Ectodermal cell (in vitro differentiated cells): ENCODE measurements around the gene CPN1.
"Not testable (repeated sequence)": the region's sequence is repeated elsewhere in the genome, so short reads cannot be mapped to it uniquely, and the experiment has no call there.

Experiments used
- H3K27ac ChIP-seq: 2 replicates; pipeline ENCODE4 v1.7.0; 2013; ENCODE audit warnings: mild to moderate bottlenecking, low read depth, low read length; ENCODE audit not compliant: insufficient read depth, poor library complexity, severe bottlenecking
- H3K27me3 ChIP-seq: 2 replicates; pipeline ENCODE4 v1.7.0; 2013; ENCODE audit warnings: mild to moderate bottlenecking, low read length; ENCODE audit not compliant: insufficient read depth, control insufficient read depth, poor library complexity, severe bottlenecking
- H3K36me3 ChIP-seq: one replicate; pipeline ENCODE4 v1.7.0; 2013; ENCODE audit warnings: low read length; ENCODE audit not compliant: control insufficient read depth, insufficient read depth
- H3K4me1 ChIP-seq: one replicate; pipeline ENCODE4 v1.7.0; 2013; ENCODE audit warnings: low read length; ENCODE audit not compliant: control insufficient read depth, insufficient read depth
- H3K4me3 ChIP-seq: 2 replicates; pipeline ENCODE4 v1.7.0; 2013; ENCODE audit warnings: low read depth, low read length, control low read depth; ENCODE audit not compliant: insufficient read depth
- H3K9me3 ChIP-seq: 2 replicates; pipeline ENCODE4 v1.7.0; 2013; ENCODE audit warnings: mild to moderate bottlenecking, low read length, moderate library complexity; ENCODE audit not compliant: control insufficient read depth
- WGBS, 2 experiments: methylation state at CpG; one replicate each; pipeline ENCODE4 v1.1.7; 2013; ENCODE audit warnings: missing lambda C conversion rate in 2 of 2; 5-methylcytosine and 5-hydroxymethylcytosine counted together

Gene CPN1

DNA sequence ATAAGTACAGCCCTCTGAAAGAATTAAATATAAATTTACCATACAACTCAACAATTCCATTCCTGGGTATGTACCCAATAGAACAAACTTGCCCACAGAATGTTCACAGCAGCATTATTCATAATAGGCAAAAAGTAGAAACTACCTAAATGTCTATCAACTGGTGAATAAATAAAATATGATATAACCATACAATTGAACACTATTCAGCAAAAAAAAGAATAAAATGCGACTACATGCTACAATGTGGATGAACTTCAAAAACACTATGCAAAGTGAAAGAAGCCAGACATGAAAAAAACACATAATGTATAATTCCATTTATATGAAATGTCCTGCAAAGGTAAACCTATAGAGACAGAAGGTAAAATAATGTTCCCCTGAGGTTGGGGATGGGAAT is 2.0 kb upstream of the CPN1 start:
- no CpG with 5 or more reads among the region's 1 CpG for WGBS, 2 experiments

DNA sequence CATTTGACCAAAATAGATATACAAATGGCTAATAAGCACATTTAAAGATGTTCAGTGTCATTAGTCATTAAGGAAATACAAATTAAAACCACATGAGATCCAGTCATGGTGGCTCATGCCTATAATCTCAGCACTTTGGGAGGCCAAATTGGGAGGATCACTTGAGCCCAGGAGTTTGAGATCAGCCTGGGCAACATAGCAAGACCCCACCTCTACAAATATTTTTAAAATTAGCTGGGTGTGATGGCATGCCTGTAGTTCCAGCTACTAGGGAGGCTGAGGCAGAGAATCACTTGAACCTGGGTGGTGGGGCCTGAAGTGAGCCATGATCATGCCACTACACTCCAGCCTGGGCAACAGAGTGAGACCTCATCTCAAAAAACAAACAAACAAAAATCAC is 607 bp upstream of the CPN1 start:
- H3K27ac ChIP-seq, H3K4me1 ChIP-seq, H3K9me3 ChIP-seq, H3K27me3 ChIP-seq, H3K4me3 ChIP-seq, H3K36me3 ChIP-seq: not testable (repeated sequence)

More for the DNA sequence above, 2.0 kb upstream of the CPN1 start:
- Histone ChIP-seq H3K36me3 (no peaks in the 10 kb centered on the region), H3K4me1 (no peaks in the 10 kb centered on the region), H3K27ac (no peak overlapping the region), H3K9me3 (no peaks in the 10 kb centered on the region), H3K27me3 (no peaks in the 10 kb centered on the region), H3K4me3 (no peak overlapping the region)

DNA sequence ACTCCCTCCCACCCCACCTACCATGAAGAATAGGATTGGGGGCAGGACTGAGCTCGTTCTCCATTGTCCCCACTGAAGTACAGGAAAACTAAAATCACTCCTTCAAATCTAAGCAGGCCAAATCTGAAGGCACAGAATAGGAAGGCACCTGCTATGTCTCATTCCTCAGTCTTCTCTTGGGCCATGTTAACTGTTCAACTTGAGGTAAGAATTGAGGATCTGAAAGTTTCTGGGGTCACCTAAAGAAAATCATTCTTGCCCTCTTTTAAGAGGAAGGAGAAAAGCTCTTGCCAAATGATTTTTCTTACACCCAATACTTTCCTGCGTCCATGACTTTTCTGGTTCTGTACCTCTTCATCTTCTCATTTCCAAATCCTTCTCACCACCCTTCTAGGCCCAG is 4.9 kb downstream of the CPN1 start:
- Histone ChIP-seq H3K9me3 (no peaks in the 10 kb centered on the region), H3K4me1 (no peaks in the 10 kb centered on the region), H3K27me3 (no peaks in the 10 kb centered on the region), H3K4me3 (no peak overlapping the region), H3K27ac (no peak overlapping the region), H3K36me3 (no peaks in the 10 kb centered on the region)
- 79 to 80% methylated on average over 2 of the region's 2 CpGs for WGBS, 2 experiments

DNA sequence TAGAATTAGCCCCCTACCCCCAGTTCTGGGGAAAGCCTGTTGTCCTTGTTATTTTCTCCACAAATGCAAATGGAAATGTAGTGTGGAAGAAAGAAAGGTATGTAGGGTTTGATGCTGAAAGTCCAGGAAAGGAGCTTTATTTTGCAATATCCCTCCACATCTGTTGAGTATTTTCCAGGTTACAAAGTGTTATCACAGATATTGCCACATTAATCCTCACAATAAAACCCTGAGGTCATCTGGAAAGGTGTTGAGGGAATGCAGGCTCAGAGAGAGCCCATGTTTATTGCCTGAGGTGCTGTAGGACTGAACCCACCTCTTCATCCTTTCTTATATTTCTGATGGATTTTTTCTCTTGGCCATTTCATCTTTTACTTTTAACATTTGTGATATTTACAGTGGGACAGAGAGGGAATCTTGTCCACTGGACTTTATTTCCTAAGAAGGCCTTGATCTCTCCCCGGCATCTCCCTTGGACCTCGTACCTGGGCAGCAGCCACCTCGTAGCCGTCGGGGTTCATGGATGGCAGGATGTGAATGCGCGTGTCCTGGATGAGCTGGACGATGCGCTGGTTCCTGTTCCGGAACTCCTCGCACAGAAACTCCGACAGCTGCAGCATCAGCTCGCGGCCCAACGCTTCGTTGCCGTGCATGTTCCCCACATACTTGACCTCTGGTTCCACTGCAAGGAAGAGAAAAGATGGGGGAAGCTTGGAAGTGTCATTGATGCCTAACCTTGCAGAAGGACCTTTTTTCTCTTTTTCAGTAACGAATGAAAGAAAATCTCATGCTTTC is 6.0 kb downstream of the CPN1 start:
- H3K36me3 ChIP-seq: no peaks in the 10 kb centered on the region
- no peak overlapping the region for H3K4me3 ChIP-seq
- no peaks in the 10 kb centered on the region for H3K27me3 ChIP-seq
- 96% methylated on average over 18 of the region's 18 CpGs for WGBS, 2 experiments
- H3K4me1 ChIP-seq: no peaks in the 10 kb centered on the region
- no peak overlapping the region for H3K27ac ChIP-seq
- no peaks in the 10 kb centered on the region for H3K9me3 ChIP-seq

DNA sequence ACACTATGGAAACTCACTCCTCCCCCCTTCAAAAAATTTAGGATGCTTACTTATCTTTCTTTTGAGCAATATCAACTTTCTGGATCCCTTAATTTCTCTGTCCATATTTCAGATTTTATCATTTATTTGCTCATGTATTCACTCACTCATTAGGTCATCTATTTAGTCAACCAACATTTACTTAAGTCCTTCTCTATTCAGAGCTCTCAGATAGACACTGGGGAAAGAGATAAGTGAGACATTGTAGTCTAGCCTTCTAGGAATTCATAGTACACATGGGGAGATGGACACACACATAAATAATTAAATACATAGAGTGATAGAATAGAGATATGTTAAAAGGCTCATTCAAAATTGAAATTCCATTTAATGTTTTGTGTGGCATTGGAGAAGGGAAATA is 9.2 kb downstream of the CPN1 start:
- no peaks in the 10 kb centered on the region for H3K27me3 ChIP-seq
- H3K4me1 ChIP-seq: no peaks in the 10 kb centered on the region
- H3K36me3 ChIP-seq: no peaks in the 10 kb centered on the region
- H3K27ac ChIP-seq: no peak overlapping the region
- H3K9me3 ChIP-seq: no peaks in the 10 kb centered on the region
- H3K4me3 ChIP-seq: no peak overlapping the region

DNA sequence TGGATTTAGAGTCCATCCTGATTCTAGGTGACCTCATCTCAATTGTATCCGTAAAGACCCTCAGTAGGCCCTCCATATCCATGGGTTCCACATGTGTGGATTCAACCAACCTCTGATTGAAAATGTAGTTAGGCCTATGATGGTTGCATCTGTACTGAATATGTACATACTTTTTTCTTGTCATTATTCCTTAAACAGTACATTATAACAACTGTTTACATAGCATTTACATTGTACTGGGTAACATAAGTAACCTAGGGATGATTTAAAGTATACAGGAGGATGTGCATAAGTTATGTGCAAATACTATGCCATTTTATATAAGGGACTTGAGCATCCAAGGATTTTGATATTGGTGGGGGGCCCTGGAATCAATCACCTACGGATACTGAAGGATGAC is 10.1 kb downstream of the CPN1 start:
- H3K27ac ChIP-seq: no peak overlapping the region
- 89 to 100% methylated on average over 2 of the region's 2 CpGs for WGBS, 2 experiments
- no peak overlapping the region for H3K4me3 ChIP-seq
- no peaks in the 10 kb centered on the region for H3K4me1 ChIP-seq
- H3K36me3 ChIP-seq: no peaks in the 10 kb centered on the region
- H3K27me3 ChIP-seq: no peaks in the 10 kb centered on the region
- no peaks in the 10 kb centered on the region for H3K9me3 ChIP-seq

DNA sequence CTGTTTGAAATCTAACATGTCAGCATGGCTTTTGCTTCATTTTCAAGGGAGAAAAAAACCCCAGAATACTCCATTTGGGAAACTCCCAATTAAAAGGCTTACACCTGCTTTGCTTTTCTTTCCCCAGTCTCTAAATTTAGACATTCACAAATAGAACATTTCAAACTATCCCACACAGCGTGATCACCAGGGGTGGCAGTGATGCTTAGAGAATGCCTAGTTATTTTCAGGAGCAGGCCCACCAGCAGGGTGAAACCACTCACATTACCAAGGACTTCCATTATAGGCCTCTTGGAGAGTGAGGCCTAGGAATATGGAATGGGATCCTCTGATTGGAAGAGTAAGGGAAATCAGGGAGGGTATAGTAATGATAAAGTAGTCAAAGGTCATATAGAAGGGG is 14.2 kb downstream of the CPN1 start:
- no peaks in the 10 kb centered on the region for H3K27me3 ChIP-seq
- H3K27ac ChIP-seq: no peak overlapping the region
- 89 to 100% methylated on average over 1 of the region's 1 CpG for WGBS, 2 experiments

DNA sequence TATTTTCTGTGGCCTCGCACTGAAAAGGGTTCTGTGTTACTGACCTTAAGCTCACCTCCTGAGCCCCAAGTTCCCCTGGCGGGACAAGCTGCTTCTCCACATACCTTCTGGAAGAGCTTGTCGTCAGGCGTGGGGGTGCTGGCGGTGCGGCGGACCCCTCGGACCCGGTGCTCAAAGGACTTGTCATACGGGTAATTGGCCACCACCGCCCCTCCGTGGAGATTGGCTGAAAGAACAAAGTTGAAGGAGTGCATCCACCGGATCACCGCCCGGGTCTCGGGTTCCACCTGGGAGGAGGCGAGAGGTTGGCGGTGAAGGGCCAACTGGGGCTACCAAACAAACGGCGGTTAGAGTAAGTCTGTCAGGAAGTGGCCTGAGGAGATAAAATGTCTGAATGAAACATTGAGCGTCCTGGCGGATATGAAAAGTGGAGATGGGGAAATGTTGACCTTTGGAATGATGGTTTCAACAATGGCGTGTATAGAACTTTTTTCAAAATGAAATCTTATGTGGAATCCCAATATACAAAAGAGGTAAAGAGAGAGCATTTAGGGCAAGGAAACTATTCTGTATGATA is 16.5 kb downstream of the CPN1 start:
- WGBS, 2 experiments: 93% methylated on average over 23 of the region's 23 CpGs
- Histone ChIP-seq H3K4me1 (no peaks in the 10 kb centered on the region), H3K9me3 (no peaks in the 10 kb centered on the region), H3K27me3 (no peaks in the 10 kb centered on the region), H3K36me3 (no peaks in the 10 kb centered on the region), H3K27ac (no peak overlapping the region), H3K4me3 (no peak overlapping the region)

More for the DNA sequence above, 14.2 kb downstream of the CPN1 start:
- Histone ChIP-seq H3K4me3 (no peak overlapping the region), H3K9me3 (no peaks in the 10 kb centered on the region), H3K4me1 (no peaks in the 10 kb centered on the region), H3K36me3 (no peaks in the 10 kb centered on the region)

DNA sequence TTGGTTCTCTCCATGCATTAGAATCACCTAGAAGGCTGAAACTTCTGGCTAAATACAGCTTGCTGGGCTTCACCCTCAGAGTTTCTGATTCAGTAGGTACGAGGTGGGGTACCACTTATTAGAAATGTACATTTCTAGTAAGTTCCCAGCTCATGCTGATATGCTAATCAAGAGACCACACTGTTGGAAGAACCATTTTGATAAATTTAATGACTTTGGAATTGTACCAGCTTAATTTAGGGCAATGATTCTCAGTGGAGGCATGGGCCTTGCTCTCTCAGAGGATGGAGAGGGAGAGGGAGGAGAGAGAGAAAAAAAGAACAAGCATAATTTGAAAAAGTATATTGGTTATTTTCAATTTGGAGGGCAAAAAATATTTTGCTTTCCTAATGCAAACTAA is 20.3 kb downstream of the CPN1 start:
- Histone ChIP-seq H3K27ac (no peak overlapping the region), H3K9me3 (no peaks in the 10 kb centered on the region), H3K36me3 (no peaks in the 10 kb centered on the region), H3K4me1 (no peaks in the 10 kb centered on the region), H3K4me3 (no peak overlapping the region), H3K27me3 (no peaks in the 10 kb centered on the region)
- 85 to 92% methylated on average over 1 of the region's 1 CpG for WGBS, 2 experiments

DNA sequence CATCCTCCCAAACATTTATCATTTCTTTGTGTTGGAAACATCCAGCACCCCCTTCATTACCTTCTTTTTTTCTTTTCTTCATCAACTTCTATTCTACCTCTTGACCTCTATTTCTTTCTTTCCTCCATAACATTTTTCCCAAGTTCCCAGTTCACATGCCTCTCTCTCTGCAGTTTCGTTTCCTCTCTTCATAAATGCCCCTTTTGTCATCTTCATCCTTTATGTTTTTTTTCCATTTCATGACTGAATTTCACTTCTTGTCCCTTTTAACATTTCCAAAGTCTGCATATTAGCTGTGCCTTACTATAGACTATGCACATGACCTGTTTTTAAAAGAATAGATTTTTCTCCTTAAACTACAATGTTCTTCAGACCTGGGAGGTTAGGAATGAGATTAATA is 23.7 kb downstream of the CPN1 start:
- H3K4me3 ChIP-seq: no peak overlapping the region
- H3K9me3 ChIP-seq: no peaks in the 10 kb centered on the region
- H3K27ac ChIP-seq: no peak overlapping the region
- H3K27me3 ChIP-seq: no peaks in the 10 kb centered on the region
- H3K36me3 ChIP-seq: no peaks in the 10 kb centered on the region
- no peaks in the 10 kb centered on the region for H3K4me1 ChIP-seq
- 89 to 94% methylated on average over 1 of the region's 1 CpG for WGBS, 2 experiments
